Erythroblast (primary cell): ENCODE measurements around the gene ZDHHC17.

Source experiments
- GATA1 ChIP-seq: IDR thresholded peaks from 2 replicates; pipeline ENCODE4 v1.6.1; 2011; ENCODE audit warnings: low read depth, mild to moderate bottlenecking, control low read depth, low read length, moderate library complexity
- POLR2A ChIP-seq: IDR thresholded peaks from 2 replicates; pipeline ENCODE4 v1.6.1; 2011; ENCODE audit warnings: mild to moderate bottlenecking, low read length

DNA sequence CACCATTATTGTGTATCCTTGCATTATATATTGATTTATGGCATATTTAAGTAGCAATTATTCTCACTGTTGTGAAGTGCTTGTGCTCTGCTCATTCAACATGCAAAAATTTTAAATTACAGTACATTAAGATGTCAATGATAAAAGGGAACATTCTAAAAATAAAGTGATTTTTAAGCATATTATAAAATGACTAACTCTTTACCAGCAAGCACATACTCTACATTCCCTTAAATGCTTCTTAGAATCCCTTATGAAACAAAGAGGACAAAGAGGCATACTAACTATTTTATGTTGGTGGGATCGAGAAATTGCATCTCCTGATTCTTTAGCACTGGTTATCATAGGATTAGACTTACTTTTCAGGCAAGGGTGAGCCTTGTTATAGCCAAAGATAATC, 46.6 kb upstream of the ZDHHC17 start:
- TF ChIP-seq POLR2A: no peak
- no peak for TF ChIP-seq GATA1
